ENCODE measurements around the gene RASL11B.

- no peak for TF ChIP-seq GATA2 (IDR thresholded peaks at IDR 0.05; ENCODE audit: low read depth, low read length)
- no peak for TF ChIP-seq GATA3 (IDR thresholded peaks at IDR 0.05; ENCODE audit: low read depth, low read length)
These were observed 14.0 kb downstream of the RASL11B start for GRCh38 chr4:52876069-52876468.
